Heart left ventricle (tissue), 13 donors: ENCODE results near the gene CFHR2.

Source experiments
- POLR2A ChIP-seq, 2 donors: fragments of 450-650 bp; IDR thresholded peaks; one replicate each; pipeline ENCODE4 v1.6.1; 2017; ENCODE audit warnings: antibody characterized with exemption in 2 of 2, mild to moderate bottlenecking in 2 of 2, moderate library complexity in 2 of 2
- TF ChIP-seq, protein P1 (sequence below), 12 donors: fragments of 200-600 bp; sonication (generic) in 4 of 12; IDR thresholded peaks; one replicate each; pipeline versions ENCODE4 v1.5.0 to v1.8.0; 2018 to 2022; ENCODE audit warnings: antibody characterized with exemption in 12 of 12, mild to moderate bottlenecking in 5 of 12
- donor health status: ischemic (EF 13 %, LVEDD 7.1; RV severe dilation, severe dysfunction).
- donor health status: DM: no; HTN: yes; CAD: no.
- donor health status: DM: no; HTN: no; CAD: no.
- donor health status: ischemic (EF 25% LVEDD 6.9; RV normal size, moderate dysfunction).
- donor health status: ischemic (EF 25% LVEDD 5.7; RV mildly dilated, moderate dysfunction).
- donor health status: ischemic (EF 35%, LVEDD 5.7; RV mildly dilated, moderate dysfunction).
- donor health status: nonischemic (EF 11% LVEDD 7.7; RV severe dilation, severe dysfunction).
- donor health status: DM: yes; HTN: yes; CAD: no.
- donor health status: PGD.
- donor health status: ischemic (EF 29% LVEDD 5.4; RV normal size, mild dysfunction).
- donor health status: nonischemic (EF 23%, LVEDD 6.1; RV moderate dilation, normal function).

DNA sequence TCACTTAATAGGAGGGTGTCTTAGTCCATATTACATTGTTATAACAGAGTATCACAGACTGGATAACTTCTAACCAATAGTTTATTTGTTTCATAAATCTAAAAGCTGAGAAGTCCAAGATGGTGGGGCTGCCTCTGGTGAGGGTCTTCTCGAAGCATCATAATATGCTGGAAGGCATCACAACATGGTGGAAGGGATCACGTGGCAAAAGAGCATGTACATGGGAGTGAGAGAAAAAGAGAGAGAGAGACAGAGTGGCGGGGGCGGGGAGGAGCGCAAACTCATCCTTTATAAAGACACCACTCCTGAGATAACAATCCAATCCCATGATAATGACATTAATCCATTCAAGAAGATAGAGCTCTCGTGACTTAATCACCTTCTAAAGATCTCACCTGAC is 65.3 kb downstream of the CFHR2 start:
- TF ChIP-seq, protein P1, sequence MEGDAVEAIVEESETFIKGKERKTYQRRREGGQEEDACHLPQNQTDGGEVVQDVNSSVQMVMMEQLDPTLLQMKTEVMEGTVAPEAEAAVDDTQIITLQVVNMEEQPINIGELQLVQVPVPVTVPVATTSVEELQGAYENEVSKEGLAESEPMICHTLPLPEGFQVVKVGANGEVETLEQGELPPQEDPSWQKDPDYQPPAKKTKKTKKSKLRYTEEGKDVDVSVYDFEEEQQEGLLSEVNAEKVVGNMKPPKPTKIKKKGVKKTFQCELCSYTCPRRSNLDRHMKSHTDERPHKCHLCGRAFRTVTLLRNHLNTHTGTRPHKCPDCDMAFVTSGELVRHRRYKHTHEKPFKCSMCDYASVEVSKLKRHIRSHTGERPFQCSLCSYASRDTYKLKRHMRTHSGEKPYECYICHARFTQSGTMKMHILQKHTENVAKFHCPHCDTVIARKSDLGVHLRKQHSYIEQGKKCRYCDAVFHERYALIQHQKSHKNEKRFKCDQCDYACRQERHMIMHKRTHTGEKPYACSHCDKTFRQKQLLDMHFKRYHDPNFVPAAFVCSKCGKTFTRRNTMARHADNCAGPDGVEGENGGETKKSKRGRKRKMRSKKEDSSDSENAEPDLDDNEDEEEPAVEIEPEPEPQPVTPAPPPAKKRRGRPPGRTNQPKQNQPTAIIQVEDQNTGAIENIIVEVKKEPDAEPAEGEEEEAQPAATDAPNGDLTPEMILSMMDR (IDR thresholded peaks at IDR 0.05), result no peak
- TF ChIP-seq POLR2A (IDR thresholded peaks at IDR 0.05), result no peak
